Measurements from ENCODE around the gene ERH. TPM values are rescaled to one million over a fixed set of nuclear protein-coding genes. Genes with fewer than 3 reads are reported as not detected.
A peak's percentile ranks its signal among the peaks of the same experiment; 100 is the strongest.

Gene ERH
- total RNA-seq, 1 donor from 2014 or later: 282 TPM

DNA sequence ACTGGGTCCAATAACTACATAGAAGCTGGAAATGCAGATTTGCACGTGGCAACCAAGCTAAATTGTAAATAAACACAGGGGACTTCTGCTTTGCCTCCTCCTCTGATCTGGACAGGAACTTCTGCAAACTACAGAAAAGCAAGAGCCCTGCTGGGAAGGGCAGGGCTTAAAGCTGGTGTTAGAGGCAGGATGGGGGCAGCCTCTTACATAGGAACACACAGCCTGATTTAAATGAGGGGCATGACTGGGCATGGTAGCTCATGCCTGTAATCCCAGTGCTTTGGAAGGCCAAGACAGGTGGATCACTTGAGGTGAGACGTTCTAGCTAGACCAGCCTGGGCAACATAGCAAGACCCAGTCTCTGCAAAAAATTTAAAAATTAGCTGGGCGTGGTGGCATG is 46.7 kb downstream of the ERH start:
- H3K27ac Mint-ChIP-seq (ENCODE audit: unreplicated experiment): no peak overlapping the region
- DNase-seq (ENCODE audit: low spot score): no peak
- H3K9me3 Mint-ChIP-seq (ENCODE audit: unreplicated experiment): no peaks in the 10 kb centered on the region
- H3K27me3 Mint-ChIP-seq (ENCODE audit: unreplicated experiment): peaks cover 4% of the 10 kb centered on the region
- H3K4me1 Mint-ChIP-seq (ENCODE audit: unreplicated experiment): peaks cover 3% of the 10 kb centered on the region
- H3K36me3 Mint-ChIP-seq (ENCODE audit: low read depth, unreplicated experiment): no peaks in the 10 kb centered on the region
- no peak overlapping the region for H3K4me3 Mint-ChIP-seq (ENCODE audit: unreplicated experiment)
- TF ChIP-seq, protein P1, sequence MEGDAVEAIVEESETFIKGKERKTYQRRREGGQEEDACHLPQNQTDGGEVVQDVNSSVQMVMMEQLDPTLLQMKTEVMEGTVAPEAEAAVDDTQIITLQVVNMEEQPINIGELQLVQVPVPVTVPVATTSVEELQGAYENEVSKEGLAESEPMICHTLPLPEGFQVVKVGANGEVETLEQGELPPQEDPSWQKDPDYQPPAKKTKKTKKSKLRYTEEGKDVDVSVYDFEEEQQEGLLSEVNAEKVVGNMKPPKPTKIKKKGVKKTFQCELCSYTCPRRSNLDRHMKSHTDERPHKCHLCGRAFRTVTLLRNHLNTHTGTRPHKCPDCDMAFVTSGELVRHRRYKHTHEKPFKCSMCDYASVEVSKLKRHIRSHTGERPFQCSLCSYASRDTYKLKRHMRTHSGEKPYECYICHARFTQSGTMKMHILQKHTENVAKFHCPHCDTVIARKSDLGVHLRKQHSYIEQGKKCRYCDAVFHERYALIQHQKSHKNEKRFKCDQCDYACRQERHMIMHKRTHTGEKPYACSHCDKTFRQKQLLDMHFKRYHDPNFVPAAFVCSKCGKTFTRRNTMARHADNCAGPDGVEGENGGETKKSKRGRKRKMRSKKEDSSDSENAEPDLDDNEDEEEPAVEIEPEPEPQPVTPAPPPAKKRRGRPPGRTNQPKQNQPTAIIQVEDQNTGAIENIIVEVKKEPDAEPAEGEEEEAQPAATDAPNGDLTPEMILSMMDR (IDR thresholded peaks at IDR 0.05; ENCODE audit: unreplicated experiment): no peak

DNA sequence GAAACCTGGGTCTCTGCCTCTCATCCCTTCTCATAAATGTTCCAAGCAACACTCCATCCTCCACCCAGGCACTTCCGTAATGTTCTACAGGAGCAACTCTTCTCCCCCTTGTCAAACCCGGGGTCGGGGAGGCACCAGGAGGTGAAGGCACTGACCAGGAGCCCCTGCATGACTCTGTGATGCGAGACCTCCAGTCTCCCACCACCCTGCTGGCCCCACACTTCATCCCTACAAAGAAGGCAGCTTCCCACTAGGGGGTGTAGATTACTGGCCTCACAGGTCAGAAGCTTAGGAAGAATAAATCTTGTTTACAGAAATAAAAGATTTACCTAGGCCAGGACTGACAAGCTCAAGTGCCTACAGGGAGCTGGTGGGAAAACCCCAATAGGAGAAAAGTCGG is 47.2 kb downstream of the ERH start:
- no peak for DNase-seq (ENCODE audit: low spot score)

DNA sequence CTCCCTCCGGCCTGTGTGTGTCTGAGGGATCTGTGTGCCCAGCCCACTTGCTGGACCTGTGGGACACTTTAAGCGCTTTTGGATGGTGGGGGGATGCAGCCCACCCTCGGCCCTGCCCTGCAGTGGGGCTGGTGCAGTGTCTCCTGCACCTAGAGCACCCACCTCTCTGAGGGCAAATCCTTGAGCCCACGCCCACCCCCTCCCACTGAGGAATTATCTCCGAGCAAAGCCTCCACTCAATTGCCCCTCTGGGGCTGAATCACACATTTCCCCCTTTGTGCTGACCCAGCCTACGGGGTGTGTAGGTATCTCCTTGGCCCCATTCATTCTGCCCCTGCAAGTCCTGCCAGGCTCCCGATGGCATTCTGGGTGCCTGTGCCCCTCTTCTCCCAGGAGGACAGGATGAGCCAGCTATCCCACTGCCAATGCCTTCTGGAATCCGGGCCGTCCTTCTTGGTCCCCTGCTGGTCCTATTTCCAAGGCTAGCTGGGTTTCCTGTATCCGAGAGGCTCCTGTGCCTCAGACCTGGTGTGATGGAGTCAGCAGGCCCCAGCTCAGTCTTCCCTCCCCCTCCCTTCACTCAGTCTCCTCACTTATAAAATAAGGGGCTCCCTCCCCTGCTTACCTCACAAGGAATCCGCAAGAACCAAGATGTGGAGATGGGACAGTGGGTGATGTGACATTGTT is 48.9 kb downstream of the ERH start:
- no peak for DNase-seq (ENCODE audit: low spot score)
- Mint-ChIP-seq H3K27me3 (ENCODE audit: unreplicated experiment) (peaks cover 6% of the 10 kb centered on the region), H3K4me3 (ENCODE audit: unreplicated experiment) (no peak overlapping the region), H3K9me3 (ENCODE audit: unreplicated experiment) (no peaks in the 10 kb centered on the region), H3K27ac (ENCODE audit: unreplicated experiment) (no peak overlapping the region), H3K36me3 (ENCODE audit: low read depth, unreplicated experiment) (no peaks in the 10 kb centered on the region), H3K4me1 (ENCODE audit: unreplicated experiment) (no peaks in the 10 kb centered on the region)
- TF ChIP-seq, protein P1 (IDR thresholded peaks at IDR 0.05; ENCODE audit: unreplicated experiment): no peak

More for the DNA sequence above, 47.2 kb downstream of the ERH start:
- Mint-ChIP-seq H3K36me3 (ENCODE audit: low read depth, unreplicated experiment) (no peaks in the 10 kb centered on the region), H3K27me3 (ENCODE audit: unreplicated experiment) (peaks cover 4% of the 10 kb centered on the region), H3K27ac (ENCODE audit: unreplicated experiment) (no peak overlapping the region), H3K4me1 (ENCODE audit: unreplicated experiment) (peaks cover 3% of the 10 kb centered on the region), H3K4me3 (ENCODE audit: unreplicated experiment) (no peak overlapping the region), H3K9me3 (ENCODE audit: unreplicated experiment) (no peaks in the 10 kb centered on the region)
- TF ChIP-seq, protein P1 (IDR thresholded peaks at IDR 0.05; ENCODE audit: unreplicated experiment): no peak

DNA sequence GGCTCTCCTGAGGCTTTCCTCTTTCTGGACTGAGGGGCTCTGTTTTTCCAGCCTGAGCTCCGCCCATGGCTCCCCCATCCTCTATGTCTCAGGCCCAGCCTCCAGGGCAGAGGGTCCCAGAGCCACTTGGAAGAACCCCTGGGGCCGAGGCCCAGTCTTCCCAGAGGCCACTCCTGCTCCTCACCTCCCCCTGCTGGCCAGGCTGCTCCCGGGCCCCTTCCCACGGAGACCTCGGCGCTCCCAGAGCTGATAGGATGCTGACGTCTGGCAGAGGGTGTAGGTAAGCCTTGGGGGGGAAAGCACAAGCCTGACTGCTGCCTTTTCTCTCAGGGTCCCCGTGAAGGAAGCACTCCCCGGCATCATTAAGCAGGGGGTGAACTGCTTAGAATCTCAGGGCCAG is 51.4 kb downstream of the ERH start:
- Mint-ChIP-seq H3K4me3 (ENCODE audit: unreplicated experiment) (no peak overlapping the region), H3K4me1 (ENCODE audit: unreplicated experiment) (no peaks in the 10 kb centered on the region), H3K36me3 (ENCODE audit: low read depth, unreplicated experiment) (no peaks in the 10 kb centered on the region), H3K27me3 (ENCODE audit: unreplicated experiment) (peaks cover 7% of the 10 kb centered on the region), H3K9me3 (ENCODE audit: unreplicated experiment) (no peaks in the 10 kb centered on the region), H3K27ac (ENCODE audit: unreplicated experiment) (no peak overlapping the region)
- peak; percentile 81 for DNase-seq (ENCODE audit: low spot score)
- TF ChIP-seq, protein P1 (IDR thresholded peaks at IDR 0.05; ENCODE audit: unreplicated experiment): peak; percentile 67

DNA sequence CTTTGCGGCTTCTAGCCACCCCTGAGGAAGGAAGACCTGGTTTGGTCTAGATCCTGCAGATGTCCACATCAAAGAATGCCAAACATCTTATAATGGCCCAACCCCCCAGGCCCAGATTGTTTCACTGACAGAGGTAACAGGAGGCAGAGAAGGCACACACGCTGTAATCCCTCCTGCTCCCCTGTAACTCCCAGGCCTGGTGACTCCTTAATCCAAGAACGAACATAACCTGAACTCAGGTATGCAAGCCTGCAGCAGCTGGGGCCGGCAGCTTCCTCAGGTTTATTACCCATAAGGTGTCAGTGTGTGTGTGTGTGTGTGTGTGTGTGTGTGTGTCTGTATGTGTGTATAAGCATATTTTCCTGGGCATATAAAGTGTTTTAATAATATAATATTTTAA is 52.7 kb downstream of the ERH start:
- Mint-ChIP-seq H3K9me3 (ENCODE audit: unreplicated experiment) (no peaks in the 10 kb centered on the region), H3K4me1 (ENCODE audit: unreplicated experiment) (no peaks in the 10 kb centered on the region), H3K36me3 (ENCODE audit: low read depth, unreplicated experiment) (no peaks in the 10 kb centered on the region), H3K27ac (ENCODE audit: unreplicated experiment) (no peak overlapping the region), H3K27me3 (ENCODE audit: unreplicated experiment) (peaks cover 7% of the 10 kb centered on the region), H3K4me3 (ENCODE audit: unreplicated experiment) (no peak overlapping the region)
- no peak for DNase-seq (ENCODE audit: low spot score)
- TF ChIP-seq, protein P1 (IDR thresholded peaks at IDR 0.05; ENCODE audit: unreplicated experiment): no peak

Measured in endothelial cell (in vitro differentiated cells).